OCI-LY3 (cell line): Measurements from ENCODE around the gene HELZ2.

Source experiments
- H2AFZ ChIP-seq: fragments of 200-600, 300-600 bp; shearing (Covaris generic); 2 replicates; pipeline ENCODE4 v1.6.0; 2014; ENCODE audit warnings: antibody characterized with exemption, low read depth, low read length
- H3K27ac ChIP-seq: fragments of 200-600, 300-600 bp; sonication (generic); 2 replicates; pipeline ENCODE4 v1.5.1; 2014; ENCODE audit warnings: mild to moderate bottlenecking, low read length, moderate library complexity, mixed read lengths
- H3K27me3 ChIP-seq: fragments of 200-600, 300-600 bp; sonication (generic); 2 replicates; pipeline ENCODE4 v1.6.1; 2014; ENCODE audit warnings: low read depth, low read length, mixed read lengths
- H3K36me3 ChIP-seq: fragments of 200-600, 300-600 bp; sonication (generic); replicated peaks from 2 replicates; pipeline ENCODE3; 2014; ENCODE audit warnings: low read depth, low read length, mixed read lengths
- H3K4me1 ChIP-seq: fragments of 300-600, 200-600 bp; sonication (generic); 2 replicates; pipeline ENCODE4 v1.6.1; 2014; ENCODE audit warnings: low read length, mixed read lengths
- H3K4me2 ChIP-seq: fragments of 200-600, 300-600 bp; sonication (generic); 2 replicates; pipeline ENCODE4 v1.6.1; 2014; ENCODE audit warnings: low read length, mixed read lengths
- H3K4me3 ChIP-seq: fragments of 300-600, 200-600 bp; sonication (generic); 2 replicates; pipeline ENCODE4 v1.5.1; 2014; ENCODE audit warnings: antibody characterized with exemption, mild to moderate bottlenecking, low read length, moderate library complexity
- H3K79me2 ChIP-seq: fragments of 300-600, 200-600 bp; shearing (Covaris generic); 2 replicates; pipeline ENCODE4 v1.6.1; 2014; ENCODE audit warnings: mild to moderate bottlenecking, low read length, mixed read lengths
- H3K9ac ChIP-seq: fragments of 300-600, 200-600 bp; shearing (Covaris generic); 2 replicates; pipeline ENCODE4 v1.6.0; 2014; ENCODE audit warnings: mild to moderate bottlenecking, low read length, moderate library complexity
- H3K9me3 ChIP-seq: fragments of 200-600, 300-600 bp; shearing (Covaris generic); 2 replicates; pipeline ENCODE4 v1.6.1; 2014; ENCODE audit warnings: low read length, mixed read lengths; ENCODE audit not compliant: insufficient read depth
- H4K20me1 ChIP-seq: fragments of 200-600, 300-600 bp; sonication (generic); 2 replicates; pipeline ENCODE4 v1.6.1; 2016; ENCODE audit warnings: low read length, mixed read lengths; ENCODE audit not compliant: insufficient read depth
- EZH2phosphoT487 ChIP-seq: fragments of 200-600 bp; shearing (Covaris generic); IDR thresholded peaks from 2 replicates; pipeline ENCODE4 v1.6.1; 2018; ENCODE audit warnings: antibody characterized with exemption, mixed run types, low read depth
- TF ChIP-seq, protein P1 (sequence below): fragments of 200-600, 300-600 bp; sonication (generic); IDR thresholded peaks from 2 replicates; pipeline ENCODE4 v1.5.1; 2014; ENCODE audit warnings: antibody characterized with exemption, low read length, low read depth

HELZ2 gene

DNA sequence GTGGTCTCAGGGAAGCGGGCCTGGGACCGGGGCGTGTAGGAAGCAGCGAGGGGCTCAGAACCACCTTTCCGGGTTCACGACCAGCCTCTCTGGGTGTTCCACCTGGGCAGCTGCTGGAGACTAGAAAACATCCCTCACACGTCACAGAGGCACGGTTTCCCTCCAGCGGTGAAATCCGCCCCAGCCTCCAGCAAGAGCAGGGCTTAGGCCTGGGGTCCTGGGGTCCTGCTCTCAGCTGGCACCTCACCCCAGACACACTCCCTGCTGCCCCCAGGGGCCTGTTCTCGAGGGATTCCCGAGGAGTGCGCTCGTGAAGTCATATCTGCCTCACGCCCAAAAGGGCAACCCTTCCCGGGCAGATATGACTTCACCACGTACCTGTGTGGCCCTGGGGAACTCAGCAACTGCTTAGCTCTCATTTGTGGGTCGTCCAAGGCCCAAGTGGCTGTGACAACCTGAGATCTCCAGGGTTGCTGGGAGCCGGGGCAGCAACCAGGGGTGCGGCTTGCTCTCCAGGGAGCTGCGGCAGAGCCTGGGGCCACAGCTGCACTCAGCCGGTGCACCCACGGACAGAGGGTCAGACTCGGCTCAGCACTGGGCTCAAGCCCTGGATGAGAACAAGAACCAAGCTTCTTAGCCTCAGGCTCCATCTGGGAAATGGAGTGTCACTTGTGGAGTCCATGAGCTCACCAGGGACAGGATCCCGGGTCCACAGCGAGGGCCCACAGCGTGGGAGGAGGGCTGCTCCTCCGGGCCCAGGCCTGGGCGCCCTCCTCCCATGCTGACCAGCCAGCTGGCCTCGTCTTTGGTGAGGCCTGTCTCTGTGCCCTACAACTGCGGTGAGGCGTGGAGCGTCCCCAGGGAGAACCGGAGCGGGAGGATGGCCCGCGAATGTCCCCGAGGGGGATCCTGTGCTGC is 19.4 kb downstream of the HELZ2 start:
- peaks cover 10% of the 10 kb centered on the region for H3K4me1 ChIP-seq
- H3K9ac ChIP-seq = no peak overlapping the region
- peak overlapping the region; percentile 69 for H3K4me3 ChIP-seq
- H3K79me2 ChIP-seq = no peaks in the 10 kb centered on the region
- no peak overlapping the region for H2AFZ ChIP-seq
- peaks cover 55% of the 10 kb centered on the region for H3K27me3 ChIP-seq
- H3K36me3 ChIP-seq = no peaks in the 10 kb centered on the region
- peaks cover 14% of the 10 kb centered on the region; the same call in 1 of the 2 replicates for H4K20me1 ChIP-seq
- no peaks in the 10 kb centered on the region for H3K9me3 ChIP-seq
- TF ChIP-seq, protein P1, sequence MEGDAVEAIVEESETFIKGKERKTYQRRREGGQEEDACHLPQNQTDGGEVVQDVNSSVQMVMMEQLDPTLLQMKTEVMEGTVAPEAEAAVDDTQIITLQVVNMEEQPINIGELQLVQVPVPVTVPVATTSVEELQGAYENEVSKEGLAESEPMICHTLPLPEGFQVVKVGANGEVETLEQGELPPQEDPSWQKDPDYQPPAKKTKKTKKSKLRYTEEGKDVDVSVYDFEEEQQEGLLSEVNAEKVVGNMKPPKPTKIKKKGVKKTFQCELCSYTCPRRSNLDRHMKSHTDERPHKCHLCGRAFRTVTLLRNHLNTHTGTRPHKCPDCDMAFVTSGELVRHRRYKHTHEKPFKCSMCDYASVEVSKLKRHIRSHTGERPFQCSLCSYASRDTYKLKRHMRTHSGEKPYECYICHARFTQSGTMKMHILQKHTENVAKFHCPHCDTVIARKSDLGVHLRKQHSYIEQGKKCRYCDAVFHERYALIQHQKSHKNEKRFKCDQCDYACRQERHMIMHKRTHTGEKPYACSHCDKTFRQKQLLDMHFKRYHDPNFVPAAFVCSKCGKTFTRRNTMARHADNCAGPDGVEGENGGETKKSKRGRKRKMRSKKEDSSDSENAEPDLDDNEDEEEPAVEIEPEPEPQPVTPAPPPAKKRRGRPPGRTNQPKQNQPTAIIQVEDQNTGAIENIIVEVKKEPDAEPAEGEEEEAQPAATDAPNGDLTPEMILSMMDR = no peak
- TF ChIP-seq EZH2phosphoT487 = no peak
- H3K27ac ChIP-seq = no peak overlapping the region
- peak overlapping the region; percentile 65 for H3K4me2 ChIP-seq

GRCh38 chr20:63553933-63554290 is 20.1 kb downstream of the HELZ2 start, which contains the start of gene FNDC11:
FNDC11 (plus strand) TSS chr20:63554159; CDS start chr20:63555664, 1,505 bp downstream.
- Histone ChIP-seq H3K27ac (no peak within 1 kb of the TSS), H3K4me3 (peak within 1 kb of the TSS; percentile 69), H4K20me1 (peaks cover 14% of the 10 kb centered on the region; the same call in 1 of the 2 replicates), H3K27me3 (peaks cover 60% of the 10 kb centered on the region), H3K79me2 (no peaks in the 10 kb centered on the region), H2AFZ (no peak within 1 kb of the TSS; the same call in 1 of the 2 replicates), H3K9me3 (no peaks in the 10 kb centered on the region), H3K4me1 (peaks cover 10% of the 10 kb centered on the region), H3K36me3 (no peaks in the 10 kb centered on the region), H3K9ac (peak within 1 kb of the TSS; percentile 5; the same call in 1 of the 2 replicates), H3K4me2 (peak within 1 kb of the TSS; percentile 65)
- TF ChIP-seq EZH2phosphoT487 = no peak
- TF ChIP-seq, protein P1 = no peak

- Histone ChIP-seq H3K4me2 (peak overlapping the region; percentile 65), H3K27ac (no peak overlapping the region), H3K9me3 (no peaks in the 10 kb centered on the region), H3K27me3 (peaks cover 65% of the 10 kb centered on the region), H2AFZ (no peak overlapping the region; the same call in 1 of the 2 replicates), H3K9ac (peak overlapping the region; percentile 5; the same call in 1 of the 2 replicates), H3K4me3 (peak overlapping the region; percentile 69), H3K4me1 (peaks cover 10% of the 10 kb centered on the region), H3K79me2 (no peaks in the 10 kb centered on the region), H4K20me1 (peaks cover 14% of the 10 kb centered on the region; the same call in 1 of the 2 replicates), H3K36me3 (no peaks in the 10 kb centered on the region)
- TF ChIP-seq EZH2phosphoT487 = no peak
- TF ChIP-seq, protein P1 = no peak
These were observed 20.6 kb downstream of the HELZ2 start for GRCh38 chr20:63553251-63553932.
